22Rv1 (cell line): Measurements from ENCODE around the gene ARHGEF4.

Experiments used
- CTCF ChIP-seq: fragments of 450-650 bp; IDR thresholded peaks from 2 replicates; pipeline ENCODE4 v1.5.1; 2017; ENCODE audit warnings: mild to moderate bottlenecking
- ZFX ChIP-seq: fragments of 450-650 bp; IDR thresholded peaks from 2 replicates; pipeline ENCODE4 v1.6.1; 2017; ENCODE audit warnings: antibody characterized with exemption, borderline replicate concordance

- no peak for TF ChIP-seq CTCF
- TF ChIP-seq ZFX = no peak
These were observed 5.4 kb upstream of the ARHGEF4 start for GRCh38 chr2:130831356-130831755.
